GM12875 (cell line): Measurements from ENCODE around the gene GPR22.

ENCODE experiments used
- H3K4me3 ChIP-seq: one replicate; pipeline ENCODE4 v1.5.1; 2011; ENCODE audit warnings: low read depth, low read length, control low read depth
- CTCF ChIP-seq: IDR thresholded peaks from 2 replicates; pipeline ENCODE4 v1.5.1; 2011; ENCODE audit warnings: low read depth, mild to moderate bottlenecking, control low read depth, inconsistent platforms, low read length, moderate library complexity, borderline replicate concordance; ENCODE audit not compliant: insufficient read depth

The GPR22 gene

DNA sequence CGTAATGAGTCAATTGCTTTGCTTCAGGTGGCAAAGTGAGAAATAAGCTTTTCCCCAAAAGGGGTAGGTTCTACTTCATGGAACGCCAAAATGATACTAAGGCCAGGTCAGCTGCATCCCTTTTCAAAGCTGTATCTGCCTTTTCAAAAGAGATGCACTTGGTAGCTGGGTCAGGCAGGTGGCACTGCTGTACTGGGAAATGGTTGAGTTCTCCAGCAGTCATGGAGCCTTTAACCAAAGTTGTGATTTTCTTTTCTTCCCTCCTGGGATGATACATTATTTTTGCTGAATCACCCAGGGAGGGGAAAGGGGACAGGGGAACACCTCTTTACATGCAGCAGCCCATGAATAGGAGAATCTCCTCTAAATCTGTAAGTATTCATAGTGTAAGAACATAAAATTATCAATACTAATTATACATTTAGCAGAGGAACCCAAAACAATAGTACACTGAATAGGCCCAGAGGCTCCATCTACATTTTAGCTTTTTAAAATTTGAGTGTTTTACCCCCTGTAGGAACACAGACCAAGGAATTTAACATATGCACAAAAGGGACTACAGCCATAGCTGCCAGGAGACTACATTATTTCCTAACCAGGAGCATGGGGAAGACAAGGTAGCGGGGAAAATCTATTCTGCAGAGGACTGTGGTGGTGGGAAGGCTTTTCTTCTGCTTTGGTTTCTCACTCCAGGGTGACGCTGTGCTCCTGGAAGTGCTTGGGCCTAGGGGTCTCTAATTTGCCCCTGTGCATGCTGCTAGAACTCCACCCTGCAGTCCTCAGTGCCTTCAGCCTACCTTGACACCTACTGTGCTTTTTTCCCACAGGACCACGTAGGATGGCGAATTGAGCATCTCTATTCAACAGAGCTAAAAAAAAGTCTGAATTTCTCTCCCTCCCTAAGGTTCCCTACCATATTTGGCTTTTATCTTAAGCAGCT is 6.4 kb upstream of the GPR22 start:
- peak; percentile 63 for TF ChIP-seq CTCF

GRCh38 chr7:107464666-107465226 is 5.1 kb upstream of the GPR22 start:
- no peak for TF ChIP-seq CTCF
- H3K4me3 ChIP-seq = no peak overlapping the region

More for the DNA sequence above, 6.4 kb upstream of the GPR22 start:
- no peak overlapping the region for H3K4me3 ChIP-seq

DNA sequence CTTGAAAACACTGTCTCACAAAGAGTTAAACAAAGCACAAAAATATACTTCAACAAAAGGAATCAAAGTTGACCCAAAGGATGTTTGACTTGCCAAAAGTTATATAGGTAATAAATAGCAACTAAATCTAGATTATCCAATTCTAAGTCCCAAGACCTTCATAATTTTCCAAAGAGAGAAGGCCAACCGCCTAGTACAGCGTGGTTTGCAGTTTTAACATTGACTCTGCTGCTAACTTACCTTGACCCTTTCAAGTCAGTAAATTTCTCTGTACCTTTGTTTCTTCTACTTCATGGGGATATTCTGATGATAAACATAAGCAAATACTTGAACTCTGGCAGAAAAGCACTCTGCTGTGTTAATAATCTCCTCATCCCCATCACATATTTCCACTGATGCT is 1.9 kb upstream of the GPR22 start:
- H3K4me3 ChIP-seq = no peak overlapping the region
- TF ChIP-seq CTCF = no peak

- H3K4me3 ChIP-seq = no peak overlapping the region
- no peak for TF ChIP-seq CTCF
These were observed 1.0 kb upstream of the GPR22 start for GRCh38 chr7:107468824-107469223.

- no peak for TF ChIP-seq CTCF
- no peak overlapping the region for H3K4me3 ChIP-seq
These were observed 1.6 kb downstream of the GPR22 start for GRCh38 chr7:107471292-107472070.

DNA sequence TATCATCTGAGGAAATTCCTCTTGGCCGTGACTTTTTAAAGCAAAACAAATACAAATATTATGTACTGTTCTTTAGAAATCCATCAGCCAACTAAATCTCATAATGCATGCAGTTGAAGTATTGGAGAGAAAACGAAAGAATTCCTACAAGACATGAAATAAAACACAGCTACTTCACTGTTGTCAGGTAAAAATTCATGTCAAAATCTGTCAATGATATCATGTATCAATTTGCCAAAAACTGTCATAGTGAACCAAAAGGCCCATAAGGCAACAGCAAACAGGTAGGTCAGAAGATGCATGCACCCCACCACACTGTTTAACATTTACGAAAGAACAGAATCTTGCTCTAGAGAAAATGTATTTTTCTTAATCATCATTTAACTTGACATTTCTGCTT is 2.3 kb downstream of the GPR22 start:
- no peak overlapping the region for H3K4me3 ChIP-seq
- no peak for TF ChIP-seq CTCF

DNA sequence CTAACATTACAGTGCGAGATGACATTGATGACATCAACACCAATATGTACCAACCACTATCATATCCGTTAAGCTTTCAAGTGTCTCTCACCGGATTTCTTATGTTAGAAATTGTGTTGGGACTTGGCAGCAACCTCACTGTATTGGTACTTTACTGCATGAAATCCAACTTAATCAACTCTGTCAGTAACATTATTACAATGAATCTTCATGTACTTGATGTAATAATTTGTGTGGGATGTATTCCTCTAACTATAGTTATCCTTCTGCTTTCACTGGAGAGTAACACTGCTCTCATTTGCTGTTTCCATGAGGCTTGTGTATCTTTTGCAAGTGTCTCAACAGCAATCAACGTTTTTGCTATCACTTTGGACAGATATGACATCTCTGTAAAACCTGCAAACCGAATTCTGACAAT is 4.3 kb downstream of the GPR22 start:
- no peak overlapping the region for H3K4me3 ChIP-seq
- no peak for TF ChIP-seq CTCF
